HEK293T (cell line): ENCODE data around the gene NALF2.

Experiments used
- CTCF ChIA-PET: fragments of 350-600 bp; formaldehyde crosslinking; extraction: SDS; loops from one replicate; lab custom pipeline; 2021; ENCODE audit warnings: antibody characterized with exemption, inconsistent platforms; lab: Yijun Ruan, JAX
- POLR2A ChIA-PET: fragments of 350-600 bp; formaldehyde crosslinking; extraction: SDS; loops from one replicate; lab custom pipeline; 2020; ENCODE audit warnings: antibody characterized with exemption, inconsistent platforms; lab: Yijun Ruan, JAX
- DNase-seq: peaks from one replicate; pipeline ENCODE4 v3.0.0; 2012; ENCODE audit warnings: mixed read lengths; ENCODE audit errors: extremely low spot score
- ARNT ChIP-seq: fragments of 450-650 bp; IDR thresholded peaks from 2 replicates; pipeline ENCODE4 v1.6.1; 2017; ENCODE audit warnings: mild to moderate bottlenecking
- BHLHE40 ChIP-seq: fragments of 450-650 bp; IDR thresholded peaks from 2 replicates; pipeline ENCODE4 v1.6.1; 2016; ENCODE audit warnings: mild to moderate bottlenecking, moderate library complexity, borderline replicate concordance
- CTBP1 ChIP-seq: fragments of 450-650 bp; IDR thresholded peaks from 2 replicates; pipeline ENCODE4 v1.6.1; 2016; ENCODE audit warnings: borderline replicate concordance
- ELF4 ChIP-seq: fragments of 450-650 bp; IDR thresholded peaks from 2 replicates; pipeline ENCODE4 v1.6.1; 2017; ENCODE audit warnings: antibody characterized with exemption
- FOXA1 ChIP-seq: fragments of 450-650 bp; IDR thresholded peaks from 2 replicates; pipeline ENCODE4 v1.6.1; 2016; ENCODE audit warnings: mild to moderate bottlenecking
- FOXK2 ChIP-seq: fragments of 450-650 bp; IDR thresholded peaks from 2 replicates; pipeline ENCODE4 v1.6.1; 2016; ENCODE audit warnings: mild to moderate bottlenecking
- FOXM1 ChIP-seq: fragments of 450-650 bp; IDR thresholded peaks from 2 replicates; pipeline ENCODE4 v1.6.1; 2017; ENCODE audit warnings: mild to moderate bottlenecking, borderline replicate concordance
- HDGF ChIP-seq: fragments of 450-650 bp; IDR thresholded peaks from 2 replicates; pipeline ENCODE4 v1.6.1; 2017; ENCODE audit warnings: antibody characterized with exemption, borderline replicate concordance
- L3MBTL2 ChIP-seq: fragments of 450-650 bp; conservative IDR thresholded peaks from 2 replicates; pipeline ENCODE4 v1.6.1; 2016; ENCODE audit warnings: mild to moderate bottlenecking
- LEF1 ChIP-seq: fragments of 450-650 bp; IDR thresholded peaks from 2 replicates; pipeline ENCODE4 v1.6.1; 2017; ENCODE audit warnings: mild to moderate bottlenecking, borderline replicate concordance
- NFRKB ChIP-seq: fragments of 450-650 bp; IDR thresholded peaks from 2 replicates; pipeline ENCODE4 v1.6.1; 2016; ENCODE audit warnings: mild to moderate bottlenecking, moderate library complexity
- PKNOX1 ChIP-seq: fragments of 450-650 bp; IDR thresholded peaks from 2 replicates; pipeline ENCODE4 v1.6.1; 2016
- SP1 ChIP-seq: fragments of 450-650 bp; IDR thresholded peaks from 2 replicates; pipeline ENCODE4 v1.6.1; 2017
- SUZ12 ChIP-seq: fragments of 450-650 bp; IDR thresholded peaks from 2 replicates; pipeline ENCODE4 v1.6.1; 2016; ENCODE audit warnings: mild to moderate bottlenecking
- TARDBP ChIP-seq: fragments of 450-650 bp; IDR thresholded peaks from 2 replicates; pipeline ENCODE4 v1.6.1; 2016
- ZNF384 ChIP-seq: fragments of 450-650 bp; IDR thresholded peaks from 2 replicates; pipeline ENCODE4 v1.6.1; 2016

The NALF2 gene

DNA sequence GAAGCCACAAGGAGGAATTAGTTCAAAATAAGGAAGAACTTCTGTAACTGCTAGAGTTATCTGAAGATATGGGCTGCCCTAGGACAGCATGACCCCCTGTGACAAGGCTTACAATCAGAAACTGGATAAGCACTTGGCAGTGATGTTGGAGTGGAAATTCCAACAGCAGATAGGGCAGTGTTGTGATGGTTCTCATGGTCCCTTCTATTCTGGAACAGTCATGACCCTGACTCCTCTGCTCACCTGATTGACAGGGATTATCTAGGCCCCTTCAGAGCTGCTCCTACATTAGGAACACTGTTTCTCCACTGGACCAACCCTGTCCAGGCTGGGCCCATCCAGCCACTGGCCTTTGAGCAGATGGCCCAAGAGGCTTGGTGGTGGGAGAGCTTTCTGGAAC is 17.9 kb downstream of the NALF2 start:
- DNase-seq, result no peak
- CTCF ChIA-PET, result no interaction called here
- POLR2A ChIA-PET, result no interaction called here
- TF ChIP-seq HDGF (no peak), NFRKB (no peak), FOXA1 (no peak), ELF4 (no peak), SUZ12 (no peak), FOXM1 (no peak), ARNT (no peak), TARDBP (no peak), FOXK2 (no peak), ZNF384 (no peak), BHLHE40 (no peak), CTBP1 (no peak), PKNOX1 (no peak), SP1 (no peak), L3MBTL2 (no peak), LEF1 (no peak)

- TF ChIP-seq BHLHE40 (no peak), TARDBP (no peak), FOXA1 (no peak), CTBP1 (no peak), ARNT (no peak), LEF1 (no peak), NFRKB (no peak), ZNF384 (no peak), L3MBTL2 (no peak), PKNOX1 (no peak), HDGF (no peak), FOXM1 (no peak), SP1 (no peak), ELF4 (no peak), FOXK2 (no peak), SUZ12 (no peak)
- ChIA-PET CTCF (no interaction called here), POLR2A (no interaction called here)
- DNase-seq, result no peak
Observed at GRCh38 chrX:69523314-69523713, 19.2 kb downstream of the NALF2 start.

DNA sequence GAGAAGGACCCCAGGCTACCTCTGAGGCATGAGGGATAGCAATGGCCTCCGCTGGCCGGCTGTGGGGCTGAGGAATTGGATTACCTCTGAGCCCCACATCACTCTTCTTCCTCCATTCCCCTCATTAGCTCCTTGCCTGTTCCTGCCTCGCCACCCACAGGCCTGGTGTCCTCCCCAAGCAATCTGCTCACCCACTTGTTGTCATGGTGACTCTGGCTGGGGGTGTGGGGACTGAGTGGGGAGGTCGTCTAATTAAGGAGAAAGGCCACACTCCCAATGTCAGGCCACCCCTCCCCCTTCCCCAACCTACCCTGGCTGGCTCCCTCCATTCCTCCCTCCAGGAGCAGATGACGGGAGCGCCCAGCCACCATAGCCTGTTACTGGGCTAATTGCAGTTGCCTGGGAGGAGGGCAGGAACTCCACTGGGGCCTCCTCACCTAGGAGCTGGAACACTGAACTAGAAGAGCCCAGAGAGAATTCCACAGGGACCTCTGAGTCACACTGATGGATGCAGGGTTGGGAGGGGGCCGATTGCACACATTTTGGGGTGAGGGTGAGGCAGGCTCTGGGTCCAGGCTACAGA is 20.7 kb downstream of the NALF2 start:
- ChIA-PET POLR2A (no interaction called here), CTCF (interaction anchor here (1.2 kb wide), 1 partner anchor 13 kb away, joined by 4 read pairs; no protein-coding TSS in a partner anchor)
- DNase-seq, result no peak
- TF ChIP-seq NFRKB, result no peak
- no peak for TF ChIP-seq ARNT
- no peak for TF ChIP-seq TARDBP
- TF ChIP-seq HDGF, result no peak
- no peak for TF ChIP-seq PKNOX1
- no peak for TF ChIP-seq ZNF384
- TF ChIP-seq LEF1, result no peak

GRCh38 chrX:69530306-69530705 is 26.2 kb downstream of the NALF2 start:
- TF ChIP-seq CTBP1 (no peak), ARNT (no peak), HDGF (no peak), SUZ12 (no peak), NFRKB (no peak), TARDBP (no peak), PKNOX1 (no peak), ZNF384 (no peak), FOXM1 (no peak)
- ChIA-PET POLR2A (no interaction called here), CTCF (interaction anchor here (0.6 kb wide), 1 partner anchor 16 kb away, joined by 3 read pairs; no protein-coding TSS in a partner anchor)
- DNase-seq, result no peak

DNA sequence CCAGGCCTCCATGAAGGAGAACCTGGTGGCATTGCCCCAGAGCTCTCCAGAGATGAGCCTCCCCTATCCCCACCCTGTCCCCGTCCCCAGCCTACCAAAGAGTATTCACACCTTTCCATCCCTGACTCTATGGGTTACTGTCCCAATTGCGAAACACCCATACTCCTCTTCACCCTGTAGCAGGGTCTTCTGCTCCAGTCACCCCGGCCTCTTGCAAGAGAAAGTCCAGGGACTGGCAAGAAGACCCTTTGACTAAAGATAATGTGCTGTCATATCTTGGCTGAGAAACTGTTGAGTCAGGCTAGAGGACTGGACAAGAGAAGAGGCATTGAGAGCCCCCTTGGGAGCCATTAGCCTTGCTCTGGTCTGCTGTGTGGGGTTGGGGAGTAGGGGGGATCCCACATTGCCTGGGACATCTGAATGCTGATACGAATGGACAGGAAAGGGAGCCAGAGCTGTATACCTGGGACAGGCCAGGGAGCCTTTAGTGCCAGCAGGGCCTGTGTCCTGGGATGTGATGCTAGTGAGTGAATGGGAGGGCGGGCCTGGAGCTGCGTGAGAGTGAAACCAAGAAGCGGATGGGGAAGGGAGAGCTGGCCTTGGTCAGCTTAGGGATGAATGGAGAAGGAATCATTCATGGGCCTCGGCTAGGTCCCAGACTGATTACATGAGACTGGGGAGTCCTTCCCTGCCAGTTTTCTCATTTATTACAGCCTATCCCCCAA is 27.1 kb downstream of the NALF2 start:
- ChIA-PET CTCF (no interaction called here), POLR2A (no interaction called here)
- no peak for TF ChIP-seq TARDBP
- no peak for TF ChIP-seq L3MBTL2
- TF ChIP-seq NFRKB, result no peak
- no peak for TF ChIP-seq ELF4
- TF ChIP-seq PKNOX1, result no peak
- TF ChIP-seq BHLHE40, result no peak
- no peak for TF ChIP-seq ARNT
- TF ChIP-seq SUZ12, result no peak
- TF ChIP-seq ZNF384, result no peak
- TF ChIP-seq LEF1, result no peak
- TF ChIP-seq FOXK2, result no peak
- no peak for TF ChIP-seq FOXA1
- no peak for TF ChIP-seq SP1
- no peak for TF ChIP-seq FOXM1
- TF ChIP-seq HDGF, result no peak
- no peak for TF ChIP-seq CTBP1
- no peak for DNase-seq
